ENCODE data around the gene NAT8L. TPM values are rescaled to one million over a fixed set of nuclear protein-coding genes. Genes with fewer than 3 reads are reported as not detected.

NAT8L gene
- total RNA-seq, 1 experiment from 2014 or later = 9.2 TPM

- H3K4me1 ChIP-seq (ENCODE audit: control insufficient read depth in 1 of 2, insufficient read depth in 2 of 2, low read length in 2 of 2) = peaks cover 7 to 41% of the 10 kb centered on the region in 2 experiments; a peak in 3 of 4 replicates
- no peaks in the 10 kb centered on the region for H3K9me2 ChIP-seq (ENCODE audit: insufficient read depth)
- H3K79me2 ChIP-seq (ENCODE audit: insufficient read depth, low read length) = peaks cover 7% of the 10 kb centered on the region; the same call in 1 of the 2 replicates
- H3K4me2 ChIP-seq (ENCODE audit: low read length) = peak overlapping the region; percentile 21
- no peaks in the 10 kb centered on the region for H3K27me3 ChIP-seq (ENCODE audit: insufficient read depth, low read length)
- H2AFZ ChIP-seq (ENCODE audit: low read depth, low read length, poor library complexity, severe bottlenecking) = no peak overlapping the region
- RAD21 ChIA-PET (ENCODE audit: low non-redundant PET in 1 of 2, low total read pairs in 2 of 2, uncharacterized antibody in 2 of 2, unreplicated experiment in 2 of 2) = no interaction called here
- POLR2A ChIA-PET = interaction anchor here (1.0 kb wide), 1 partner anchor 117 kb away, joined by 3 read pairs; no protein-coding TSS in a partner anchor
- peaks cover 0 to 5% of the 10 kb centered on the region in 2 experiments; a peak in 2 of 4 replicates for H3K36me3 ChIP-seq (ENCODE audit: control insufficient read depth in 1 of 2, insufficient read depth in 2 of 2, low read length in 2 of 2)
- intact Hi-C loops (cut with micrococcal nuclease) = no loop called here
- no peak overlapping the region for H3K9ac ChIP-seq (ENCODE audit: low read length)
- no TSS peak for BruUV-seq (replicated peaks)
- H3K4me3 ChIP-seq (replicated peaks in 1 of 2; ENCODE audit: low read depth in 1 of 2, low read length in 2 of 2) = no peak overlapping the region
- peak overlapping the region; percentile 17; the same call in 1 of the 2 replicates for H3K27ac ChIP-seq (ENCODE audit: low read depth, low read length)
- DNase-seq (ENCODE audit: low read depth, low spot score) (no peak), ATAC-seq (no peak)
- TF ChIP-seq CBX3 (IDR thresholded peaks at IDR 0.05; ENCODE audit: low read depth) (no peak), ZBTB33 (IDR thresholded peaks at IDR 0.05; ENCODE audit: extremely low read depth, insufficient replicate concordance, low read length) (no peak), POLR2AphosphoS5 (IDR thresholded peaks at IDR 0.05; ENCODE audit: low read depth, low read length) (no peak), POLR2A (IDR thresholded peaks at IDR 0.05; ENCODE audit: borderline replicate concordance, extremely low read depth, insufficient read depth, insufficient read length) (no peak), EZH2phosphoT487 (IDR thresholded peaks at IDR 0.05; ENCODE audit: borderline replicate concordance) (no peak), FOSL1 (IDR thresholded peaks at IDR 0.05; ENCODE audit: low read depth) (no peak), TCF7L2 (IDR thresholded peaks at IDR 0.05; ENCODE audit: borderline replicate concordance, extremely low read depth, insufficient read depth, insufficient read length) (no peak), ELF1 (IDR thresholded peaks at IDR 0.05; ENCODE audit: borderline replicate concordance, low read depth) (no peak), YY1 (IDR thresholded peaks at IDR 0.05; ENCODE audit: extremely low read depth, insufficient replicate concordance, low read depth, low read length) (no peak), CEBPB (IDR thresholded peaks at IDR 0.05; ENCODE audit: low read depth) (no peak), SP1 (IDR thresholded peaks at IDR 0.05; ENCODE audit: low read depth) (no peak), EGR1 (IDR thresholded peaks at IDR 0.05; ENCODE audit: low read depth) (no peak), ZFX (IDR thresholded peaks at IDR 0.05) (no peak), SRF (IDR thresholded peaks at IDR 0.05; ENCODE audit: low read depth) (no peak), EZH2 (IDR thresholded peaks at IDR 0.05) (no peak), JUND (IDR thresholded peaks at IDR 0.05) (no peak)
- TF ChIP-seq, protein P1, sequence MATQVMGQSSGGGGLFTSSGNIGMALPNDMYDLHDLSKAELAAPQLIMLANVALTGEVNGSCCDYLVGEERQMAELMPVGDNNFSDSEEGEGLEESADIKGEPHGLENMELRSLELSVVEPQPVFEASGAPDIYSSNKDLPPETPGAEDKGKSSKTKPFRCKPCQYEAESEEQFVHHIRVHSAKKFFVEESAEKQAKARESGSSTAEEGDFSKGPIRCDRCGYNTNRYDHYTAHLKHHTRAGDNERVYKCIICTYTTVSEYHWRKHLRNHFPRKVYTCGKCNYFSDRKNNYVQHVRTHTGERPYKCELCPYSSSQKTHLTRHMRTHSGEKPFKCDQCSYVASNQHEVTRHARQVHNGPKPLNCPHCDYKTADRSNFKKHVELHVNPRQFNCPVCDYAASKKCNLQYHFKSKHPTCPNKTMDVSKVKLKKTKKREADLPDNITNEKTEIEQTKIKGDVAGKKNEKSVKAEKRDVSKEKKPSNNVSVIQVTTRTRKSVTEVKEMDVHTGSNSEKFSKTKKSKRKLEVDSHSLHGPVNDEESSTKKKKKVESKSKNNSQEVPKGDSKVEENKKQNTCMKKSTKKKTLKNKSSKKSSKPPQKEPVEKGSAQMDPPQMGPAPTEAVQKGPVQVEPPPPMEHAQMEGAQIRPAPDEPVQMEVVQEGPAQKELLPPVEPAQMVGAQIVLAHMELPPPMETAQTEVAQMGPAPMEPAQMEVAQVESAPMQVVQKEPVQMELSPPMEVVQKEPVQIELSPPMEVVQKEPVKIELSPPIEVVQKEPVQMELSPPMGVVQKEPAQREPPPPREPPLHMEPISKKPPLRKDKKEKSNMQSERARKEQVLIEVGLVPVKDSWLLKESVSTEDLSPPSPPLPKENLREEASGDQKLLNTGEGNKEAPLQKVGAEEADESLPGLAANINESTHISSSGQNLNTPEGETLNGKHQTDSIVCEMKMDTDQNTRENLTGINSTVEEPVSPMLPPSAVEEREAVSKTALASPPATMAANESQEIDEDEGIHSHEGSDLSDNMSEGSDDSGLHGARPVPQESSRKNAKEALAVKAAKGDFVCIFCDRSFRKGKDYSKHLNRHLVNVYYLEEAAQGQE (IDR thresholded peaks at IDR 0.05; ENCODE audit: low read depth) = no peak
- TF ChIP-seq, protein P2, sequence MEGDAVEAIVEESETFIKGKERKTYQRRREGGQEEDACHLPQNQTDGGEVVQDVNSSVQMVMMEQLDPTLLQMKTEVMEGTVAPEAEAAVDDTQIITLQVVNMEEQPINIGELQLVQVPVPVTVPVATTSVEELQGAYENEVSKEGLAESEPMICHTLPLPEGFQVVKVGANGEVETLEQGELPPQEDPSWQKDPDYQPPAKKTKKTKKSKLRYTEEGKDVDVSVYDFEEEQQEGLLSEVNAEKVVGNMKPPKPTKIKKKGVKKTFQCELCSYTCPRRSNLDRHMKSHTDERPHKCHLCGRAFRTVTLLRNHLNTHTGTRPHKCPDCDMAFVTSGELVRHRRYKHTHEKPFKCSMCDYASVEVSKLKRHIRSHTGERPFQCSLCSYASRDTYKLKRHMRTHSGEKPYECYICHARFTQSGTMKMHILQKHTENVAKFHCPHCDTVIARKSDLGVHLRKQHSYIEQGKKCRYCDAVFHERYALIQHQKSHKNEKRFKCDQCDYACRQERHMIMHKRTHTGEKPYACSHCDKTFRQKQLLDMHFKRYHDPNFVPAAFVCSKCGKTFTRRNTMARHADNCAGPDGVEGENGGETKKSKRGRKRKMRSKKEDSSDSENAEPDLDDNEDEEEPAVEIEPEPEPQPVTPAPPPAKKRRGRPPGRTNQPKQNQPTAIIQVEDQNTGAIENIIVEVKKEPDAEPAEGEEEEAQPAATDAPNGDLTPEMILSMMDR (IDR thresholded peaks at IDR 0.05 in 2 of 3, conservative IDR thresholded peaks at IDR 0.05 in 1 of 3; ENCODE audit: borderline replicate concordance in 1 of 3, insufficient read depth in 1 of 3, low read depth in 2 of 3, low read length in 2 of 3) = no peak
- H4K20me1 ChIP-seq (ENCODE audit: insufficient read depth) = no peaks in the 10 kb centered on the region
- no peaks in the 10 kb centered on the region; a peak in 1 of 4 replicates for H3K9me3 ChIP-seq (ENCODE audit: control insufficient read depth in 1 of 2, insufficient read depth in 1 of 2, low read depth in 1 of 2, low read length in 2 of 2)
- CTCF ChIA-PET = no interaction called here
Observed at GRCh38 chr4:2045518-2045951, 13.6 kb upstream of the NAT8L start.
